IPS-20b (cell line): ENCODE results near the gene GALNT1.

Experiments
- H3K27ac ChIP-seq: one replicate; pipeline ENCODE4 v1.5.1; 2013; ENCODE audit warnings: low read length
- H3K27me3 ChIP-seq: 2 replicates; pipeline ENCODE4 v1.6.1; 2013; ENCODE audit warnings: mild to moderate bottlenecking, low read length, inconsistent platforms; ENCODE audit not compliant: insufficient read depth
- H3K36me3 ChIP-seq: 2 replicates; pipeline ENCODE4 v1.6.1; 2013; ENCODE audit warnings: low read depth, mild to moderate bottlenecking, inconsistent platforms, low read length, moderate library complexity; ENCODE audit not compliant: insufficient read depth
- H3K4me1 ChIP-seq: 2 replicates; pipeline ENCODE4 v1.6.1; 2013; ENCODE audit warnings: mild to moderate bottlenecking, control low read depth, inconsistent platforms, low read length, moderate library complexity; ENCODE audit not compliant: insufficient read depth
- H3K4me3 ChIP-seq: 2 replicates; pipeline ENCODE4 v1.5.1; 2013; ENCODE audit warnings: mild to moderate bottlenecking, low read length, inconsistent platforms
- H3K9ac ChIP-seq: 2 replicates; pipeline ENCODE4 v1.6.1; 2013; ENCODE audit warnings: low read depth, mild to moderate bottlenecking, inconsistent platforms, low read length, moderate library complexity
- H3K9me3 ChIP-seq: 2 replicates; pipeline ENCODE4 v1.6.1; 2013; ENCODE audit warnings: mild to moderate bottlenecking, low read depth, low read length, inconsistent platforms; ENCODE audit not compliant: insufficient read depth

Gene GALNT1

DNA sequence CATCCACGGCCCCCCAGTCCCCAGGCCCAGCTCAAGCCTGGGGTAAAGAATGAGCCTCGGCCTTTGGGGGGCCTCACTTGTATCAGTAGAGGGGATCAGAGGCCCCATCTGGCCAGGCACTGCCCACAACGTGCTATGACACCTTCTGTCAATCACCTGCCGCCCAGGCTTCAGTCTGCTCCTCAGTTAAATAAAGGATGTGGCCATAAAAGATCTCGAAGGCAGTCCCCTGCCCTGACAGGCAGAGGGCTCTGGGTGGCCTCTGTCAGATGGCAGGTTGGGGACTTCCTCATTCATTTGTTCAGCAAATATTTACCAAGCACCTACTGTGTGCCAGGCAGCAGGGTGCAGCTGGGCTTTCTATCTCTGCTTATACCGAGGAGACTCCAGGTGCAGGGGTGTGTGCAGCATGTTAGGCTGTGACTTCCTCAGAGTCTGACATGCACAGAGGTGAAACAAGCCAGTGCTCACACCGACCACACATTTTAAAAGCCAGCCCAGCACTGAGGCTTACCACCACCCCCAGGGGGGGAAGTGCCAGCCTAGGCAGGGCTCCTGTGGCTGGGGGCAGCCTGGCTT lies 166.4 kb downstream of the GALNT1 start:
- Histone ChIP-seq H3K27me3 (no peaks in the 10 kb centered on the region), H3K27ac (no peak overlapping the region), H3K9ac (no peak overlapping the region), H3K4me1 (peaks cover 3% of the 10 kb centered on the region; the same call in 1 of the 2 replicates), H3K4me3 (no peak overlapping the region), H3K36me3 (no peaks in the 10 kb centered on the region), H3K9me3 (no peaks in the 10 kb centered on the region)

DNA sequence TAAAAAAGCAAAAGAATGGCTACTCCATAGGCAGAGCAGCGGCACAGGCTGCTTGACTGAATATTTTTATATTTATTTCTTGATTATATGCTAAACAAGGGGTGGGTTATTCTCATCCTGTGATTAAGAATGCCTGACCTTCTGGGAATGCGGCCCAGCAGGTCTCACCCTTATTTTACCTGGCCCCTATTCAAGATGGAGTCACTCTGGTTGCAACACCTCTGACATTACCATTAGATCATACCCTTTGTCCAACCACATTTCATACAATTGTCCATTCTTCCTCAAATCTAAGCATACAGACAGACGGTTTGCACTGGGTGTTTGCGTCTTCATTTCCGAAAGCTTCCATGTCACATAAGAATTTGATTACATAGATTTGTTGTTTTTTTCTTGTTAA lies 168.2 kb downstream of the GALNT1 start:
- peaks cover 16% of the 10 kb centered on the region for H3K4me1 ChIP-seq
- H3K27me3 ChIP-seq = no peaks in the 10 kb centered on the region
- H3K9ac ChIP-seq = no peak overlapping the region
- no peaks in the 10 kb centered on the region for H3K9me3 ChIP-seq
- no peaks in the 10 kb centered on the region for H3K36me3 ChIP-seq
- H3K4me3 ChIP-seq = no peak overlapping the region
- no peak overlapping the region for H3K27ac ChIP-seq

DNA sequence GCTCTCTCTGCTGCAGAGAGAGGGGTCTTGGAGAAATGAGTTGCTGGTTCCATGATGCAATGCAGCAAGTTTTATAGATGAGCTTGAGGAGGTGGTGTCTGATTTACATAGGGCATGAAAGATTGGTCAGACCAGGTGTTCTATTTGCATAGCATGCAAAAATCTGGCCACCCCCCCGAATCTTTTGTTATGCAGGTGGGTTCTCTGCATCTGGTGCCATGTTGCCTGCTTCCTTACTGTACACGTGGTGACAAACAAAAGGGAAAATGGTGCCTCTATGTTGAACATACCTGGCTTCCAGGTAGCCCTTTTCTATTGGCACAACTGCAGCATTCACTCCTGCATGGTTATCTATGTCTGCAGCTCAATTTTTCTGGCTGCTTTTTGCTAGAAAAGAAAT lies 169.4 kb downstream of the GALNT1 start:
- Histone ChIP-seq H3K4me3 (no peak overlapping the region), H3K9me3 (no peaks in the 10 kb centered on the region), H3K4me1 (peaks cover 16% of the 10 kb centered on the region)

DNA sequence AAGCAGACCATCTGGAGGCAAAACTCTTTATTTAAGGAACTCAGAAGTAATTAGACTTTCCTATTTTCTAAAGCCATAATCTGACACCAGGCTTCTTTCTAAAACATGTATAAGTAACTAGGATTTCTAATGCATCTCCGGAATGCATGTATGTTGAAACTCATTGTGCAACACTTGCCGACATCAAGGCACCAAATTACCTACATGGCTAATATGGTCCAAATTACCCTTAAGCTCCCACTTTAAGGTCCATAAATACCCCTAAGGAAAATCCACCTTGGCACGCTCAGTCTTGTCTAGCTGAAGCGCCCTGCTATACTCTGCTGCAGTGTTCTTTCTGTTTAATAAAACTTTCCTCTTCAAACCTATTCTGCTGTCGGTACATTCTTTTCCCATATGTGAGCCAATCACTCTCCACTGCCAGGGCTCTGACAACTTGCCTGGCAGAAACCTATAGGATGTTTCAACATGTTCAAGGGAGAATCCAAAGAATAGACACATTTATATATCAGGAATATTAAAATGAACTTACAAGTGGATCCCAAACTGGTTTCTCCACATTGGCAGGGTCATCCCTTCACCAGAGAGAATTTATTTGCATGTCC lies 171.9 kb downstream of the GALNT1 start:
- H3K36me3 ChIP-seq = no peaks in the 10 kb centered on the region
- peaks cover 13% of the 10 kb centered on the region; the same call in 1 of the 2 replicates for H3K4me1 ChIP-seq
- no peaks in the 10 kb centered on the region for H3K27me3 ChIP-seq
- H3K9me3 ChIP-seq = peaks cover 16% of the 10 kb centered on the region; the same call in 1 of the 2 replicates
- no peak overlapping the region for H3K4me3 ChIP-seq
- no peak overlapping the region for H3K9ac ChIP-seq
- H3K27ac ChIP-seq = no peak overlapping the region

More for the DNA sequence above, 169.4 kb downstream of the GALNT1 start:
- H3K27me3 ChIP-seq = no peaks in the 10 kb centered on the region
- H3K9ac ChIP-seq = no peak overlapping the region
- no peak overlapping the region for H3K27ac ChIP-seq
- no peaks in the 10 kb centered on the region for H3K36me3 ChIP-seq

DNA sequence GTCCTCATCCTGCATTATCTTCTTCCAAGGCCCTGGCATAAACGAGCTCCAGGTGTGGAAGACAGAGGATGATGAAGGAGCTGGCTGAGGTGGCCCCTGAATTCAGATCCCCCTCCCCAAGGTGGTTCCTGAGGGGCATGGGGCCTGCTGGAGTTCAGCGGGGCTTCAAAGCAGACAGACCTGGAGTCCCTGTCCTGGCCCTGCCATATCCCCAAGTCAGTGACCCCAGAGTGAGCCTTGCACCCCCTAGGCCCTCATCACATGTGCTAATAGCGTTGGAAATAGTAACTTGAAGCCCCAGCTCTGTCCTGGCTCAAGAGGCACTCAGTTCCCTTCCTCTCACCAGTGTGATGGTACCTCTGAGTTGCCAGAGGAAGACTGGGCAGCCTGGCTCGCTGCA lies 172.9 kb downstream of the GALNT1 start:
- Histone ChIP-seq H3K9me3 (peaks cover 20% of the 10 kb centered on the region), H3K36me3 (no peaks in the 10 kb centered on the region), H3K27me3 (no peaks in the 10 kb centered on the region), H3K27ac (no peak overlapping the region), H3K4me3 (no peak overlapping the region), H3K4me1 (peaks cover 13% of the 10 kb centered on the region; the same call in 1 of the 2 replicates), H3K9ac (no peak overlapping the region)

DNA sequence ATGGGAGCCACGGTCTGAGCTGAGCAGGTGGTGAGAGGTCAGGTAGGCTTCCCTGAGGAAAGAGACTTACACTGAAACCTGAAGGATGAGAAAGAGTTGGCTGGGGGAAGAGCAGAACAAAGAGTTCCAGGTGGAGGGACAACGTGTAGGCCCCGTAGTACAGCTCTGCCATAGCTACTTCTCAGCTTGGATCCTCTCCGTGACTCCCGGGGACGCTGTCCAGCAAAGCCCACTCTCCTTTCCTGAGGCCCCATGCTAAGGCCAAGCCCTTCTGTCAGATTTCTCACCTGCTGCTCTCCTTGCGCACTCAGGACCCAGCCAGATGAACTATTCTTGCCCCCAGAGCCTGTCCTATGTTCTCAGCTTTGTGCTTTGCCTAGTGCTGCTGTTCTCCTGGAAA lies 173.8 kb downstream of the GALNT1 start:
- Histone ChIP-seq H3K27me3 (no peaks in the 10 kb centered on the region), H3K4me1 (peaks cover 13% of the 10 kb centered on the region; the same call in 1 of the 2 replicates), H3K27ac (no peak overlapping the region), H3K36me3 (no peaks in the 10 kb centered on the region), H3K4me3 (no peak overlapping the region), H3K9ac (no peak overlapping the region), H3K9me3 (peaks cover 29% of the 10 kb centered on the region)

DNA sequence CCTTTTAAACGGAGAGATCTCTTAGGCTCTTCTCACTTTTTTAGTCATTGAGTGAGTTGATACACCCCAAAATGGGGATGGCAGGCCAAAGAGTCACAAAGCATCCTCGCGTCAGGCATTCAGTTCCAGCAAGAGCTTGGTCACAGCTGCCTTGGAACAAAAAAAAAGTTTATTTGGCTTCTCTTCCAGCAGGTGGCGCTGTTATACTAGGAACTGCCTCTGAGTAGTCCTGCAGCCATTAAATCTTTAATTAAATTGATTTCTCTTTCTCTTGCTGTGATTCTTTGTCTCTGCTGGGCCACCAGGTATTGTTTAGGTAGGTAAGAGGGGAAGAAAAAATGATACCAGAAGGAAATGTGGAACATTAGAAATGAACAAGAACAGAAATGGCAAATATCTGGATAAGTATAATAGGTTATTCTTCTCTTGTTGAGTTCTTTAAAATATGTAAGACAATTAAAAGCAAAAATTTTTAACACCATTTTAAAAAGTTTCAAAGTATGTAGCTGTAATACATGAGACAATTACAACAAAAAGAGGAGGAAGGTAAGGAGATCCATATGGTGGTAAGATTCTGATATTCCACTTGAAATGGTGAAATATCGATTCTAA lies 175.1 kb downstream of the GALNT1 start:
- no peaks in the 10 kb centered on the region for H3K36me3 ChIP-seq
- H3K9ac ChIP-seq = no peak overlapping the region
- no peak overlapping the region for H3K27ac ChIP-seq
- H3K4me1 ChIP-seq = peaks cover 13% of the 10 kb centered on the region; the same call in 1 of the 2 replicates
- H3K4me3 ChIP-seq = no peak overlapping the region
- peaks cover 29% of the 10 kb centered on the region for H3K9me3 ChIP-seq
- no peaks in the 10 kb centered on the region for H3K27me3 ChIP-seq
